Smooth muscle cell (in vitro differentiated cells): ENCODE data around the gene PDIA5. TPM values are rescaled to one million over a fixed set of nuclear protein-coding genes. Genes with fewer than 3 reads are reported as not detected.

Source experiments
- DNase-seq: peaks from one replicate; lab custom pipeline; 2025; ENCODE audit not compliant: unreplicated experiment; lab: John Stamatoyannopoulos, UW
- H2AFZ ChIP-seq: fragments of 200-600 bp; sonication (generic); 2 replicates; pipeline ENCODE4 v1.6.0; 2016; ENCODE audit warnings: antibody characterized with exemption, low read depth, mild to moderate bottlenecking
- H3F3A ChIP-seq: fragments of 200-600 bp; sonication (generic); 2 replicates; pipeline ENCODE4 v1.6.0; 2017; ENCODE audit warnings: antibody characterized with exemption, low read depth
- H3K27ac ChIP-seq: fragments of 200-600 bp; sonication (generic); 2 replicates; pipeline ENCODE4 v1.5.1; 2016; ENCODE audit warnings: low read depth, mild to moderate bottlenecking
- H3K27me3 ChIP-seq: fragments of 200-600 bp; sonication (generic); 2 replicates; pipeline ENCODE4 v1.6.1; 2016; ENCODE audit warnings: low read depth, mild to moderate bottlenecking
- H3K36me3 ChIP-seq: fragments of 200-600 bp; sonication (generic); 2 replicates; pipeline ENCODE4 v1.5.1; 2016; ENCODE audit warnings: low read depth
- H3K4me1 ChIP-seq: fragments of 200-600 bp; sonication (generic); 2 replicates; pipeline ENCODE4 v1.5.1; 2016; ENCODE audit warnings: low read depth
- H3K4me2 ChIP-seq: fragments of 200-600 bp; sonication (generic); 2 replicates; pipeline ENCODE4 v1.6.0; 2016; ENCODE audit warnings: mild to moderate bottlenecking
- H3K4me3 ChIP-seq: fragments of 200-600 bp; sonication (generic); 2 replicates; pipeline ENCODE4 v1.5.1; 2016; ENCODE audit warnings: mild to moderate bottlenecking
- H3K79me2 ChIP-seq: fragments of 200-600 bp; sonication (generic); 2 replicates; pipeline ENCODE4 v1.6.0; 2016; ENCODE audit warnings: low read depth, mild to moderate bottlenecking
- H3K9ac ChIP-seq: fragments of 200-600 bp; sonication (generic); 2 replicates; pipeline ENCODE4 v1.6.0; 2016; ENCODE audit warnings: low read depth
- H3K9me3 ChIP-seq: fragments of 200-600 bp; sonication (generic); replicated peaks from 2 replicates; pipeline ENCODE4 v1.5.1; 2016; ENCODE audit warnings: low read depth
- H4K20me1 ChIP-seq: fragments of 200-600 bp; sonication (generic); 2 replicates; pipeline ENCODE4 v1.6.0; 2016; ENCODE audit warnings: low read depth
- WGBS: methylation state at CpG from one replicate; pipeline ENCODE4 v1.1.7; 2016; ENCODE audit warnings: low lambda C conversion rate; 5-methylcytosine and 5-hydroxymethylcytosine counted together
- polyA plus RNA-seq: library from polyadenylated mRNA; unstranded; fragments of >200 nt; fragmentation: Nextera tagmentation; extraction: Ambion mirVana; gene quantifications from 2 replicates; pipeline ENCODE4 v1.2.1, GENCODE V29; 2016
- total RNA-seq: library from RNA; depleted of rRNA; stranded (reverse); fragments of >200 nt; gene quantifications from 2 replicates; pipeline ENCODE4 v1.2.3, GENCODE V29; 2014
- TF ChIP-seq, protein P1 (sequence below): fragments of 200-600 bp; sonication (generic); IDR thresholded peaks from 2 replicates; pipeline ENCODE4 v1.5.1; 2017; ENCODE audit warnings: borderline replicate concordance, mild to moderate bottlenecking, antibody characterized with exemption; ENCODE audit not compliant: insufficient read depth, poor library complexity, severe bottlenecking

The PDIA5 gene
- total and polyA plus RNA-seq, 2 experiments from 2014 or later, result 65.4 to 102 TPM

DNA sequence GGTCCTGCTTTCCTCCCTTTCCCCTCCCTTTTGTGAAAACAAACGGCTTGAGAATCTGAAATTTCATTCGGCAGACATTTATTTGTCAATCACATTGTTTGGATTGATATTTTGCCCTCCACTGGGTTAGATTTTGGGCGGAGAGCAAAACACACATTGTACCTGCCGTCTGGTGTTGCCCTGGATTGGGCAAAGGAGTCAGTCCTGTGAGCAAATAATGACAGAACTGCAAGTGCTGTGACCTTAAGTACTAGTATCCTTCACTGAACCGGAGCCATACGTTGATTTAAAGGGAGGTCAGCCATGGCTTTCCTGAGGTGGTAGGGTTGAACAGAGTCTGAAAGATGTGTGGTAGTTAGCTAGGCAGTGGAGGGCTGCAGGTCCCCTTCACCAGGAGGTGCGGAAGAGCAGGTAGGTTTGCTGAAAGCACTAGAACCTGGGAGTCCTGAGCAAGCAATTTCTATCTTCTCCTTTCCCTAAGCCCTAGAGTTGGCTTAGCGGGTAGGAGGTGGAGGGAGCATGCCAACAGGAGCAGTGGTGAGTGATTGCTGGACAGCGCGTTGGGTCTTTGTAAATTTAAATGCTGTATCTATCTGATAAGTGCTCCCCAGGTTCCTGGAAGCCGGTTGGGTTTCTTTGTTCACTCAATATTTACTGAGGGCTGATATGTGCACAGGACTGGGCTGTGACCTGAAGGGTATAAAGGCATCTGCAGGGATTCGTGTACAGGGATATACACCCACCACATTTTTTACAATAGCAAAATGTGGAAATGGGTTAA lies 2.0 kb downstream of the PDIA5 start:
- peaks cover 69% of the 10 kb centered on the region for H3K79me2 ChIP-seq
- no peak overlapping the region for H3K27ac ChIP-seq
- TF ChIP-seq, protein P1, sequence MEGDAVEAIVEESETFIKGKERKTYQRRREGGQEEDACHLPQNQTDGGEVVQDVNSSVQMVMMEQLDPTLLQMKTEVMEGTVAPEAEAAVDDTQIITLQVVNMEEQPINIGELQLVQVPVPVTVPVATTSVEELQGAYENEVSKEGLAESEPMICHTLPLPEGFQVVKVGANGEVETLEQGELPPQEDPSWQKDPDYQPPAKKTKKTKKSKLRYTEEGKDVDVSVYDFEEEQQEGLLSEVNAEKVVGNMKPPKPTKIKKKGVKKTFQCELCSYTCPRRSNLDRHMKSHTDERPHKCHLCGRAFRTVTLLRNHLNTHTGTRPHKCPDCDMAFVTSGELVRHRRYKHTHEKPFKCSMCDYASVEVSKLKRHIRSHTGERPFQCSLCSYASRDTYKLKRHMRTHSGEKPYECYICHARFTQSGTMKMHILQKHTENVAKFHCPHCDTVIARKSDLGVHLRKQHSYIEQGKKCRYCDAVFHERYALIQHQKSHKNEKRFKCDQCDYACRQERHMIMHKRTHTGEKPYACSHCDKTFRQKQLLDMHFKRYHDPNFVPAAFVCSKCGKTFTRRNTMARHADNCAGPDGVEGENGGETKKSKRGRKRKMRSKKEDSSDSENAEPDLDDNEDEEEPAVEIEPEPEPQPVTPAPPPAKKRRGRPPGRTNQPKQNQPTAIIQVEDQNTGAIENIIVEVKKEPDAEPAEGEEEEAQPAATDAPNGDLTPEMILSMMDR, result no peak
- H3F3A ChIP-seq, result no peaks in the 10 kb centered on the region
- 49% methylated on average over 12 of the region's 12 CpGs for WGBS
- H3K27me3 ChIP-seq, result no peaks in the 10 kb centered on the region
- H3K9me3 ChIP-seq, result no peaks in the 10 kb centered on the region
- peak overlapping the region; percentile 98 for H3K4me3 ChIP-seq
- H4K20me1 ChIP-seq, result peaks cover 62% of the 10 kb centered on the region
- no peak for DNase-seq
- no peak overlapping the region for H2AFZ ChIP-seq
- H3K4me2 ChIP-seq, result peak overlapping the region; percentile 94
- no peaks in the 10 kb centered on the region for H3K36me3 ChIP-seq
- H3K4me1 ChIP-seq, result peaks cover 12% of the 10 kb centered on the region
- H3K9ac ChIP-seq, result peak overlapping the region; percentile 93

GRCh38 chr3:123070510-123070909 lies 3.7 kb downstream of the PDIA5 start:
- no peaks in the 10 kb centered on the region for H3K9me3 ChIP-seq
- H3K27ac ChIP-seq, result no peak overlapping the region
- peaks cover 86% of the 10 kb centered on the region for H3K79me2 ChIP-seq
- no peaks in the 10 kb centered on the region for H3K27me3 ChIP-seq
- TF ChIP-seq, protein P1, result no peak
- WGBS, result 81% methylated on average over 8 of the region's 8 CpGs
- no peak overlapping the region for H3K4me3 ChIP-seq
- DNase-seq, result no peak
- H3K4me2 ChIP-seq, result peak overlapping the region; percentile 55
- H3K9ac ChIP-seq, result no peak overlapping the region
- no peak overlapping the region for H2AFZ ChIP-seq
- peaks cover 79% of the 10 kb centered on the region for H4K20me1 ChIP-seq
- H3F3A ChIP-seq, result peaks cover 6% of the 10 kb centered on the region
- peaks cover 21% of the 10 kb centered on the region for H3K4me1 ChIP-seq
- H3K36me3 ChIP-seq, result no peaks in the 10 kb centered on the region

DNA sequence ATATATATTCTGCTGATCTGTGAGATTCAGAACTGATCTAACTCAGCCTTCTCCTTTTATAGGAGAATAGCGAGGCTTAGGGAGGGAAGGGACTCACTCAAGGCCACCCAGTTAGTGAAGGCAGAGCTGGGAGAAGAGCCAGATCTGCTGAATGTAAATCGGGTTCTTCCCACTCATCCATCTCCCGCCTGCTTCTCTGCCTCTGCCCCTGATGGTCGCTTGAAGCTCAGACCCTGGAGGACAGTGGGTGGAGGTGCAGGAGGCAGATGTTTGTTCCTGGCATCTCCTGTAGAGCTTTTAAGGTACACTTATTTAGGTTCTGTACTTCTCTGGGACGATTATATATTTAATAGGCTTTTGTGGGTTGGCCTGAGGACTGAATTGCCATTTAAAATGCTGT lies 4.3 kb downstream of the PDIA5 start:
- Histone ChIP-seq H3K27me3 (no peaks in the 10 kb centered on the region), H3K4me3 (no peak overlapping the region), H3K27ac (no peak overlapping the region), H3K9me3 (no peaks in the 10 kb centered on the region), H2AFZ (no peak overlapping the region), H3K36me3 (no peaks in the 10 kb centered on the region), H3F3A (peaks cover 6% of the 10 kb centered on the region), H3K4me1 (peaks cover 21% of the 10 kb centered on the region), H3K9ac (no peak overlapping the region), H4K20me1 (peaks cover 85% of the 10 kb centered on the region), H3K79me2 (peaks cover 93% of the 10 kb centered on the region), H3K4me2 (peak overlapping the region; percentile 55)
- WGBS, result 36% methylated on average over 5 of the region's 5 CpGs
- TF ChIP-seq, protein P1, result no peak
- no peak for DNase-seq

GRCh38 chr3:123071581-123071980 lies 4.8 kb downstream of the PDIA5 start:
- peaks cover 10% of the 10 kb centered on the region for H3F3A ChIP-seq
- H3K4me1 ChIP-seq, result peaks cover 22% of the 10 kb centered on the region
- no peaks in the 10 kb centered on the region for H3K27me3 ChIP-seq
- no peak for DNase-seq
- no peak overlapping the region for H3K9ac ChIP-seq
- TF ChIP-seq, protein P1, result no peak
- H3K9me3 ChIP-seq, result no peaks in the 10 kb centered on the region
- H3K27ac ChIP-seq, result no peak overlapping the region
- no peak overlapping the region for H3K4me3 ChIP-seq
- 78% methylated on average over 7 of the region's 7 CpGs for WGBS
- H2AFZ ChIP-seq, result no peak overlapping the region
- H3K4me2 ChIP-seq, result no peak overlapping the region
- peaks cover 97% of the 10 kb centered on the region for H3K79me2 ChIP-seq
- no peaks in the 10 kb centered on the region for H3K36me3 ChIP-seq
- peaks cover 90% of the 10 kb centered on the region for H4K20me1 ChIP-seq
